ENCODE data around the gene NAXD. TPM values are rescaled to one million over a fixed set of nuclear protein-coding genes. Genes with fewer than 3 reads are reported as not detected.

Gene NAXD
- total RNA-seq, 1 experiment from 2014 or later = 18.7 TPM

GRCh38 chr13:110676595-110677587 is 61.5 kb downstream of the NAXD start:
- H3K9ac ChIP-seq (ENCODE audit: low read length) = no peak overlapping the region
- H3K36me3 ChIP-seq (ENCODE audit: low read depth, low read length) = peaks cover 6% of the 10 kb centered on the region
- ATAC-seq (no peak), DNase-seq (no peak)
- H4K20me1 ChIP-seq (ENCODE audit: low read length) = no peaks in the 10 kb centered on the region
- TF ChIP-seq, protein P1, sequence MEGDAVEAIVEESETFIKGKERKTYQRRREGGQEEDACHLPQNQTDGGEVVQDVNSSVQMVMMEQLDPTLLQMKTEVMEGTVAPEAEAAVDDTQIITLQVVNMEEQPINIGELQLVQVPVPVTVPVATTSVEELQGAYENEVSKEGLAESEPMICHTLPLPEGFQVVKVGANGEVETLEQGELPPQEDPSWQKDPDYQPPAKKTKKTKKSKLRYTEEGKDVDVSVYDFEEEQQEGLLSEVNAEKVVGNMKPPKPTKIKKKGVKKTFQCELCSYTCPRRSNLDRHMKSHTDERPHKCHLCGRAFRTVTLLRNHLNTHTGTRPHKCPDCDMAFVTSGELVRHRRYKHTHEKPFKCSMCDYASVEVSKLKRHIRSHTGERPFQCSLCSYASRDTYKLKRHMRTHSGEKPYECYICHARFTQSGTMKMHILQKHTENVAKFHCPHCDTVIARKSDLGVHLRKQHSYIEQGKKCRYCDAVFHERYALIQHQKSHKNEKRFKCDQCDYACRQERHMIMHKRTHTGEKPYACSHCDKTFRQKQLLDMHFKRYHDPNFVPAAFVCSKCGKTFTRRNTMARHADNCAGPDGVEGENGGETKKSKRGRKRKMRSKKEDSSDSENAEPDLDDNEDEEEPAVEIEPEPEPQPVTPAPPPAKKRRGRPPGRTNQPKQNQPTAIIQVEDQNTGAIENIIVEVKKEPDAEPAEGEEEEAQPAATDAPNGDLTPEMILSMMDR (conservative IDR thresholded peaks at IDR 0.05; ENCODE audit: low read depth, low read length) = no peak
- TF ChIP-seq EZH2phosphoT487 (IDR thresholded peaks at IDR 0.05; ENCODE audit: borderline replicate concordance, low read length) (no peak), EZH2 (IDR thresholded peaks at IDR 0.05; ENCODE audit: low read length, unreplicated experiment) (no peak)
- no peaks in the 10 kb centered on the region for H3K9me2 ChIP-seq (replicated peaks; ENCODE audit: low read length)
- no peaks in the 10 kb centered on the region for H3K27me3 ChIP-seq (ENCODE audit: low read length)
- H3K4me1 ChIP-seq (ENCODE audit: insufficient read depth, low read length) = no peaks in the 10 kb centered on the region
- H3K4me3 ChIP-seq (ENCODE audit: low read length) = no peak overlapping the region
- CTCF ChIA-PET = no interaction called here
- POLR2A ChIA-PET (ENCODE audit: unreplicated experiment) = no interaction called here
- no peaks in the 10 kb centered on the region for H3K79me2 ChIP-seq (ENCODE audit: low read length)
- H2AFZ ChIP-seq (ENCODE audit: low read length) = no peak overlapping the region
- intact Hi-C loops (cut with micrococcal nuclease) = no loop called here
- H3K4me2 ChIP-seq (ENCODE audit: low read length) = no peak overlapping the region
- no peaks in the 10 kb centered on the region for H3K9me3 ChIP-seq (ENCODE audit: low read length)
- H3F3A ChIP-seq (ENCODE audit: low read length, unreplicated experiment) = no peaks in the 10 kb centered on the region
- H3K27ac ChIP-seq (ENCODE audit: low read length) = no peak overlapping the region
- no TSS peak for BruUV-seq (replicated peaks)

DNA sequence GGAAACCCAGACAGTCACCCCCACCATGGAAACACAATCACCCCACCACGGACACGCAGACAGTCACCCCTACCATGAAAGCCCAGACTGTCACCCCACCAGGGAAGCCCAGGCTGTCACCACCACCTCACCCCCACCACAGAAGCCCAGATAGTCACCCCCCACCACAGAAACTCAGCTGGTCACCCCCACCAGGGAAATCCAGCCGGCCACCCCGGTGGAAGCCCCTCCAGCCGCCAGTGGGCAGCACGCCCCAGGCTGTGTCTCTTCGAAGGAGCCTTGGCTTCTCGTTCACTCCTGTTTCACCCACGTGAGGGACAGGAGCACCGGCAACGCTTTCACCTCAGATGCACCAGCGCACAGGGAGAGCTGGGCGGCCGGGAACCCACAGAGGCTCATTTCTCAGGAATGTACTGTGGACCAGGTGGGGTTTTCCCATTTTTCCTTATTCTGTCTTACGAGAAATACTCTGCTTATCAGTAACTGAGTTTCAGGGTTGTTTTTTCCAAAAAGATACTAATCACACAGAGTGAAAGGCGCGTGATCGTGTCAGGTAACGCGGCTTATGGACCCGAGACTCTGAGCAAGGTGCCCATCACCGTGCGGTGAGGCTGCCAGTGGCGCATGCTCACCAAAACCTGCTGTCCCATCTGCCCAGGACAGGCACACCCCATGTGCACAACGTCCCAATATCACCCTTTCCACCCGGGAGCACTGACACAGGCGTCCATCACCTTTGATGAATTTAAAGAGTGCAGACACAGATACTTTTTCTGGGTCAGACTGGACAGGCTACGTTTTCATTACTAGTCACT is 62.6 kb downstream of the NAXD start:
- no peak overlapping the region for H3K27ac ChIP-seq (ENCODE audit: low read length)
- peaks cover 15% of the 10 kb centered on the region for H3K36me3 ChIP-seq (ENCODE audit: low read depth, low read length)
- ATAC-seq (no peak), DNase-seq (no peak)
- BruUV-seq (replicated peaks) = no TSS peak
- no peak overlapping the region for H3K4me2 ChIP-seq (ENCODE audit: low read length)
- H3K4me1 ChIP-seq (ENCODE audit: insufficient read depth, low read length) = no peaks in the 10 kb centered on the region
- no peak overlapping the region for H2AFZ ChIP-seq (ENCODE audit: low read length)
- no peaks in the 10 kb centered on the region for H3K79me2 ChIP-seq (ENCODE audit: low read length)
- H3K27me3 ChIP-seq (ENCODE audit: low read length) = no peaks in the 10 kb centered on the region
- no peak overlapping the region for H3K9ac ChIP-seq (ENCODE audit: low read length)
- H3K9me3 ChIP-seq (ENCODE audit: low read length) = no peaks in the 10 kb centered on the region
- CTCF ChIA-PET = no interaction called here
- no peak for TF ChIP-seq EZH2 (IDR thresholded peaks at IDR 0.05; ENCODE audit: low read length, unreplicated experiment)
- TF ChIP-seq, protein P1 (conservative IDR thresholded peaks at IDR 0.05; ENCODE audit: low read depth, low read length) = no peak
- TF ChIP-seq EZH2phosphoT487 (IDR thresholded peaks at IDR 0.05; ENCODE audit: borderline replicate concordance, low read length) = no peak
- no peak overlapping the region for H3K4me3 ChIP-seq (ENCODE audit: low read length)
- no peaks in the 10 kb centered on the region for H3K9me2 ChIP-seq (replicated peaks; ENCODE audit: low read length)
- POLR2A ChIA-PET (ENCODE audit: unreplicated experiment) = no interaction called here
- H4K20me1 ChIP-seq (ENCODE audit: low read length) = no peaks in the 10 kb centered on the region
- H3F3A ChIP-seq (ENCODE audit: low read length, unreplicated experiment) = no peaks in the 10 kb centered on the region
- intact Hi-C loops (cut with micrococcal nuclease) = no loop called here
